Fibroblast of lung (primary cell): ENCODE data around the gene INSIG2. TPM values are rescaled to one million over a fixed set of nuclear protein-coding genes. Genes with fewer than 3 reads are reported as not detected.
A peak's percentile ranks its signal among the peaks of the same experiment; 100 is the strongest.

ENCODE experiments used
- DNase-seq, 2 donors: peaks; one replicate each; pipeline versions ENCODE4 v3.0.0 to v3.0.0-alpha.2; 2010; ENCODE audit warnings: low read depth in 2 of 2
- H2AFZ ChIP-seq: 2 replicates; pipeline ENCODE4 v1.5.1; 2012; ENCODE audit warnings: low read length, control low read depth, inconsistent platforms
- H3K27ac ChIP-seq: 2 replicates; pipeline ENCODE4 v1.5.1; 2011; ENCODE audit warnings: low read length, control low read depth; ENCODE audit not compliant: insufficient read depth
- H3K27me3 ChIP-seq: 2 replicates; pipeline ENCODE4 v1.5.1; 2011; ENCODE audit warnings: mild to moderate bottlenecking, low read length; ENCODE audit not compliant: control insufficient read depth, insufficient read depth
- H3K36me3 ChIP-seq: 2 replicates; pipeline ENCODE4 v1.5.1; 2011; ENCODE audit warnings: low read length; ENCODE audit not compliant: control insufficient read depth, insufficient read depth
- H3K4me1 ChIP-seq: 2 replicates; pipeline ENCODE4 v1.5.1; 2011; ENCODE audit warnings: low read length; ENCODE audit not compliant: control insufficient read depth, insufficient read depth; ENCODE audit errors: extremely low read depth
- H3K4me2 ChIP-seq: 2 replicates; pipeline ENCODE4 v1.5.1; 2011; ENCODE audit warnings: low read length, control low read depth; ENCODE audit not compliant: insufficient read depth; ENCODE audit errors: extremely low read depth
- H3K4me3 ChIP-seq, 4 experiments: fragments of 200-600 bp in 1 of 4; sonication (generic) in 1 of 4; replicated peaks in 1 of 4; 2 replicates each; pipeline ENCODE4 v1.5.1; 2011 to 2016; ENCODE audit warnings: low read length in 4 of 4, low read depth in 3 of 4, mild to moderate bottlenecking in 3 of 4, control low read depth in 2 of 4, inconsistent platforms in 1 of 4, mixed read lengths in 1 of 4; ENCODE audit not compliant: insufficient read depth in 1 of 4; ENCODE audit errors: control extremely low read depth in 1 of 4
- H3K79me2 ChIP-seq: 2 replicates; pipeline ENCODE4 v1.5.1; 2012; ENCODE audit warnings: mild to moderate bottlenecking, low read length, inconsistent platforms; ENCODE audit not compliant: control insufficient read depth, insufficient read depth
- H3K9ac ChIP-seq: 2 replicates; pipeline ENCODE4 v1.5.1; 2011; ENCODE audit warnings: mild to moderate bottlenecking, low read length, control low read depth; ENCODE audit not compliant: insufficient read depth
- H3K9me3 ChIP-seq: 2 replicates; pipeline ENCODE4 v1.5.1; 2012; ENCODE audit warnings: low read depth, low read length; ENCODE audit not compliant: control insufficient read depth, insufficient read depth
- H4K20me1 ChIP-seq: 2 replicates; pipeline ENCODE4 v1.5.1; 2011; ENCODE audit warnings: low read length; ENCODE audit not compliant: control insufficient read depth, insufficient read depth; ENCODE audit errors: extremely low read depth
- CTCF ChIP-seq, 2 donors: IDR thresholded peaks in 1 of 2; conservative IDR thresholded peaks in 1 of 2; 1 replicate in 1 of 2; 2 replicates in 1 of 2; pipeline ENCODE4 v1.5.1; 2011 to 2012; ENCODE audit warnings: low read length in 2 of 2, control low read depth in 1 of 2, inconsistent platforms in 1 of 2, low read depth in 1 of 2, mild to moderate bottlenecking in 1 of 2
- EZH2 ChIP-seq: IDR thresholded peaks from 2 replicates; pipeline ENCODE4 v1.5.1; 2012; ENCODE audit warnings: low read length, control low read depth, mild to moderate bottlenecking; ENCODE audit errors: missing control alignments
- polyA minus RNA-seq: library from RNA; depleted of rRNA, polyadenylated mRNA; stranded (reverse); fragments of >200 nt; gene quantifications from 2 replicates; pipeline ENCODE4 v1.2.3, GENCODE V29; 2011; ENCODE audit warnings: low replicate concordance
- polyA plus RNA-seq, 2 donors: library from polyadenylated mRNA; depleted of rRNA in 1 of 2; stranded (reverse) in 1 of 2; unstranded in 1 of 2; fragments of >200 nt; gene quantifications; 2 replicates each; pipeline ENCODE4 v1.2.1, GENCODE V29; 2011 to 2012; ENCODE audit warnings: missing spikeins in 1 of 2
- total RNA-seq: library from RNA; depleted of rRNA; stranded (reverse); fragments of >200 nt; gene quantifications from 2 replicates; pipeline ENCODE4 v1.2.1, GENCODE V29; 2014

INSIG2 gene
- total RNA-seq (7.7 and 9.9 TPM in 2 replicates), polyA plus RNA-seq (14.7 and 31.1 TPM in 2 replicates), polyA minus RNA-seq (2.4 and 3.7 TPM in 2 replicates)
- polyA plus RNA-seq (2012), result 10.0 and 17.6 TPM in 2 replicates

- Histone ChIP-seq H3K9ac (peak within 1 kb of the TSS; percentile 57), H3K27me3 (peaks cover 6% of the 10 kb centered on the region), H3K4me3 (peak within 1 kb of the TSS; percentile 73 to 88 (median 80)), H3K4me1 (no peaks in the 10 kb centered on the region), H2AFZ (peak within 1 kb of the TSS; percentile 100), H3K9me3 (no peaks in the 10 kb centered on the region), H3K4me2 (peak within 1 kb of the TSS; percentile 92), H3K79me2 (peaks cover 25% of the 10 kb centered on the region), H3K27ac (peak within 1 kb of the TSS; percentile 42), H3K36me3 (no peaks in the 10 kb centered on the region), H4K20me1 (no peaks in the 10 kb centered on the region)
- DNase-seq, result peak; percentile 91 to 96
- TF ChIP-seq EZH2 (no peak), CTCF (conservative IDR thresholded peaks at IDR 0.05 in 1 of 2, IDR thresholded peaks at IDR 0.05 in 1 of 2; ENCODE audit: low read depth in 1 of 2, low read length in 2 of 2) (no peak)
These were observed at the start of gene INSIG2 for GRCh38 chr2:118088051-118089024. TSS of gene INSIG2 (plus strand) at chr2:118088471. CDS start at chr2:118096557, 8,086 bp downstream.

- H3K36me3 ChIP-seq, result no peaks in the 10 kb centered on the region
- no peak overlapping the region for H3K4me2 ChIP-seq
- DNase-seq, result no peak
- no peak overlapping the region for H2AFZ ChIP-seq
- H3K9ac ChIP-seq, result no peak overlapping the region
- H3K27me3 ChIP-seq, result peaks cover 12% of the 10 kb centered on the region
- H3K4me3 ChIP-seq, result no peak overlapping the region
- no peaks in the 10 kb centered on the region for H3K4me1 ChIP-seq
- TF ChIP-seq EZH2 (no peak), CTCF (conservative IDR thresholded peaks at IDR 0.05 in 1 of 2, IDR thresholded peaks at IDR 0.05 in 1 of 2; ENCODE audit: low read depth in 1 of 2, low read length in 2 of 2) (no peak)
- H4K20me1 ChIP-seq, result no peaks in the 10 kb centered on the region
- H3K9me3 ChIP-seq, result no peaks in the 10 kb centered on the region
- H3K79me2 ChIP-seq, result no peaks in the 10 kb centered on the region
- H3K27ac ChIP-seq, result no peak overlapping the region
These were observed 47.4 kb upstream of the INSIG2 start for GRCh38 chr2:118040891-118041290.

GRCh38 chr2:118044103-118044716 lies 44.1 kb upstream of the INSIG2 start:
- Histone ChIP-seq H3K4me3 (no peak overlapping the region), H4K20me1 (no peaks in the 10 kb centered on the region), H2AFZ (no peak overlapping the region), H3K4me1 (no peaks in the 10 kb centered on the region), H3K9ac (no peak overlapping the region), H3K79me2 (no peaks in the 10 kb centered on the region), H3K9me3 (no peaks in the 10 kb centered on the region), H3K4me2 (no peak overlapping the region), H3K36me3 (no peaks in the 10 kb centered on the region), H3K27ac (no peak overlapping the region), H3K27me3 (peaks cover 12% of the 10 kb centered on the region)
- DNase-seq, result no peak
- TF ChIP-seq CTCF (conservative IDR thresholded peaks at IDR 0.05 in 1 of 2, IDR thresholded peaks at IDR 0.05 in 1 of 2; ENCODE audit: low read depth in 1 of 2, low read length in 2 of 2), result no peak
- TF ChIP-seq EZH2, result no peak
